ENCODE results near the gene OR10G2. TPM values are rescaled to one million over a fixed set of nuclear protein-coding genes. Genes with fewer than 3 reads are reported as not detected.
"Not testable (repeated sequence)": the region's sequence is repeated elsewhere in the genome, so short reads cannot be mapped to it uniquely, and the experiment has no call there.

The OR10G2 gene
- total RNA-seq, 1 donor from 2014 or later = not detected

DNA sequence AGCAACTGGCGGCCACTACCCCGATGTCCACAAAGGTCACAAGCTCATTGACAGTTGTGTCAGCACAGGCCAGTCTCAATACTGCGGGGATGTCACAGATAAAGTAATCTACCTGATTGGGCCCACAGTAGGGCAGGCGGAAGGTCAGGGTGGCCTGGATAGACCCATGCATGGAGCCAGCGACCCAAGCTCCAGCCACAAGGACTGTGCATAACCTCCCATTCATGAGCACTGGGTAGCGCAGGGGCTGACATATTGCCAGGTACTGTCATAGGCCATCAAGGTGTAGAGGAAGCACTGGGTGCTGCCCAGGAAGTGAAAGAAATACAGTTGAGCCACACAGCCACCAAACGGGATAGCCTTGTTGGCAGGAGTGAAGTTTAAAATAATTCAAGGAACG lies 32.6 kb downstream of the OR10G2 start:
- DNase-seq (ENCODE audit: low spot score); ATAC-seq: not testable (repeated sequence)

GRCh38 chr14:21589317-21589716 lies 45.4 kb downstream of the OR10G2 start:
- DNase-seq (ENCODE audit: low spot score) = no peak
- ATAC-seq = no peak

Other genes with a start within 250 kb of the OR10G2 start
- 23.4 TPM for gene CHD8, start 178.8 kb downstream of the OR10G2 start, total RNA-seq
- 7.1 TPM for gene RAB2B, start 158.0 kb downstream of the OR10G2 start, total RNA-seq
- gene TOX4, start 157.7 kb downstream of the OR10G2 start, total RNA-seq = 28.0 TPM
- gene METTL3, start 123.6 kb downstream of the OR10G2 start, total RNA-seq = 13.4 TPM
- 0.68 TPM for gene SALL2, start 108.6 kb downstream of the OR10G2 start, total RNA-seq
- not detected for gene OR10G3, start 54.9 kb downstream of the OR10G2 start, total RNA-seq
- not detected for gene OR4E2, start 18.9 kb upstream of the OR10G2 start, total RNA-seq
- gene OR4E1, start 38.9 kb upstream of the OR10G2 start, total RNA-seq = not detected